Lower leg skin (tissue), 3 donors: ENCODE data around the gene ARHGAP12.

Experiments
- POLR2A ChIP-seq, 2 donors: fragments of 450-650 bp; IDR thresholded peaks; one replicate each; pipeline ENCODE4 v1.6.1; 2016 to 2017; ENCODE audit warnings: antibody characterized with exemption in 2 of 2, mild to moderate bottlenecking in 1 of 2, moderate library complexity in 1 of 2
- TF ChIP-seq, protein P1 (sequence below), 3 donors: fragments of 450-650 bp; IDR thresholded peaks; one replicate each; pipeline ENCODE4 v1.5.1; 2016; ENCODE audit warnings: antibody characterized with exemption in 3 of 3, mild to moderate bottlenecking in 3 of 3, moderate library complexity in 2 of 3

DNA sequence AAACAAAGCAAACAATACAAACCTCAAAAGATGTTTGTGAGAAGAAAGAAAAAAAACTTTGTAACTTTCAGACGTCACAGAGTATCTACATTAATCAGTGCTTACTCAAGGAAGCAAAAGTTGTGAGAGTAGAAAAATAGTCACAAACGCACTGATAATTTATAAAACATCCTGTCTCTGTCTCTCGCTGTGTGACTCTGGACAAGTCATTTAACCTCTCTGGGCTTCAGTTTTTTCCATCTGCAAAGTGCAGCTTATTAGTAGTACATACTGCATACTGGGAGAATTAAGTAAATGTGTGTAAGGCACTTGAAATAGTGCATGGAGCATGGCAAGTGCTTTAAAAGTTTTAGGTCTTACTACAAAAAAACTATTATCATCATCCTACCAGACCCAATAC, 3.8 kb downstream of the ARHGAP12 start:
- TF ChIP-seq, protein P1, sequence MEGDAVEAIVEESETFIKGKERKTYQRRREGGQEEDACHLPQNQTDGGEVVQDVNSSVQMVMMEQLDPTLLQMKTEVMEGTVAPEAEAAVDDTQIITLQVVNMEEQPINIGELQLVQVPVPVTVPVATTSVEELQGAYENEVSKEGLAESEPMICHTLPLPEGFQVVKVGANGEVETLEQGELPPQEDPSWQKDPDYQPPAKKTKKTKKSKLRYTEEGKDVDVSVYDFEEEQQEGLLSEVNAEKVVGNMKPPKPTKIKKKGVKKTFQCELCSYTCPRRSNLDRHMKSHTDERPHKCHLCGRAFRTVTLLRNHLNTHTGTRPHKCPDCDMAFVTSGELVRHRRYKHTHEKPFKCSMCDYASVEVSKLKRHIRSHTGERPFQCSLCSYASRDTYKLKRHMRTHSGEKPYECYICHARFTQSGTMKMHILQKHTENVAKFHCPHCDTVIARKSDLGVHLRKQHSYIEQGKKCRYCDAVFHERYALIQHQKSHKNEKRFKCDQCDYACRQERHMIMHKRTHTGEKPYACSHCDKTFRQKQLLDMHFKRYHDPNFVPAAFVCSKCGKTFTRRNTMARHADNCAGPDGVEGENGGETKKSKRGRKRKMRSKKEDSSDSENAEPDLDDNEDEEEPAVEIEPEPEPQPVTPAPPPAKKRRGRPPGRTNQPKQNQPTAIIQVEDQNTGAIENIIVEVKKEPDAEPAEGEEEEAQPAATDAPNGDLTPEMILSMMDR (IDR thresholded peaks at IDR 0.05): no peak
- no peak for TF ChIP-seq POLR2A (IDR thresholded peaks at IDR 0.05)
